DOHH2 (cell line): ENCODE data around the gene PKNOX1.
"Not testable (repeated sequence)": the region's sequence is repeated elsewhere in the genome, so short reads cannot be mapped to it uniquely, and the experiment has no call there.

Experiments
- H3F3A ChIP-seq: fragments of 200-600 bp; sonication (generic), shearing (Covaris generic); 2 replicates; pipeline ENCODE4 v1.6.0; 2016; ENCODE audit warnings: antibody characterized with exemption, mild to moderate bottlenecking; ENCODE audit not compliant: control insufficient read depth, insufficient read depth
- H3K27ac ChIP-seq: fragments of 200-600 bp; sonication (generic); 2 replicates; pipeline ENCODE4 v1.5.1; 2014; ENCODE audit warnings: low read depth, mild to moderate bottlenecking, low read length, moderate library complexity
- H3K27me3 ChIP-seq: fragments of 200-600 bp; sonication (generic); 2 replicates; pipeline ENCODE4 v1.6.1; 2014; ENCODE audit warnings: mild to moderate bottlenecking, low read length, mixed read lengths; ENCODE audit not compliant: control insufficient read depth
- H3K36me3 ChIP-seq: fragments of 200-600 bp; sonication (generic); 2 replicates; pipeline ENCODE4 v1.6.1; 2014; ENCODE audit warnings: mild to moderate bottlenecking, low read length, moderate library complexity, mixed read lengths; ENCODE audit not compliant: control insufficient read depth
- H3K4me1 ChIP-seq: fragments of 200-600 bp; sonication (generic); 2 replicates; pipeline ENCODE4 v1.6.1; 2014; ENCODE audit warnings: mild to moderate bottlenecking, low read length, mixed read lengths; ENCODE audit not compliant: control insufficient read depth
- H3K4me2 ChIP-seq: fragments of 200-600 bp; sonication (generic); 2 replicates; pipeline ENCODE4 v1.6.0; 2014; ENCODE audit warnings: mild to moderate bottlenecking, low read length, moderate library complexity
- H3K4me3 ChIP-seq: fragments of 200-600 bp; sonication (generic); 2 replicates; pipeline ENCODE4 v1.5.1; 2014; ENCODE audit warnings: mild to moderate bottlenecking, low read length, mixed read lengths
- H3K79me2 ChIP-seq: fragments of 200-600 bp; sonication (generic); 2 replicates; pipeline ENCODE4 v1.6.1; 2014; ENCODE audit warnings: mild to moderate bottlenecking, low read length, mixed read lengths; ENCODE audit not compliant: control insufficient read depth
- H3K9me2 ChIP-seq: fragments of 200-600 bp; sonication (generic); replicated peaks from 2 replicates; pipeline ENCODE4 v1.6.1; 2014; ENCODE audit warnings: mild to moderate bottlenecking, low read length, mixed read lengths; ENCODE audit not compliant: control insufficient read depth
- H3K9me3 ChIP-seq: fragments of 200-600 bp; sonication (generic); 2 replicates; pipeline ENCODE4 v1.6.1; 2014; ENCODE audit warnings: antibody characterized with exemption, low read length, mixed read lengths; ENCODE audit not compliant: control insufficient read depth, insufficient read depth
- H4K20me1 ChIP-seq: fragments of 200-600 bp; sonication (generic); 2 replicates; pipeline ENCODE4 v1.6.0; 2014; ENCODE audit warnings: low read depth, mild to moderate bottlenecking, antibody characterized with exemption, low read length, moderate library complexity; ENCODE audit not compliant: control insufficient read depth, insufficient read depth
- CTCF ChIP-seq: fragments of 200-600 bp; sonication (generic); IDR thresholded peaks from one replicate; pipeline ENCODE4 v1.5.1; 2014; ENCODE audit warnings: antibody characterized with exemption, mild to moderate bottlenecking, low read depth, low read length; ENCODE audit not compliant: poor library complexity, severe bottlenecking
- EZH2phosphoT487 ChIP-seq: fragments of 200-600 bp; sonication (generic); IDR thresholded peaks from 2 replicates; pipeline ENCODE4 v1.6.1; 2017; ENCODE audit warnings: borderline replicate concordance, mild to moderate bottlenecking, antibody characterized with exemption, low read length, moderate library complexity, mixed read lengths

The PKNOX1 gene

GRCh38 chr21:43000041-43000440, 25.7 kb downstream of the PKNOX1 start:
- H3K27me3 ChIP-seq, H3K36me3 ChIP-seq, H4K20me1 ChIP-seq, H3K4me2 ChIP-seq, H3K27ac ChIP-seq, H3K79me2 ChIP-seq, H3K9me2 ChIP-seq, H3K4me3 ChIP-seq, H3K4me1 ChIP-seq, H3F3A ChIP-seq: not testable (repeated sequence)
- peaks cover 23% of the 10 kb centered on the region for H3K9me3 ChIP-seq

GRCh38 chr21:43001316-43001715, 27.0 kb downstream of the PKNOX1 start:
- no peaks in the 10 kb centered on the region for H3K79me2 ChIP-seq
- H3K9me3 ChIP-seq: peaks cover 23% of the 10 kb centered on the region
- no peaks in the 10 kb centered on the region for H3K9me2 ChIP-seq
- H3K27me3 ChIP-seq: no peaks in the 10 kb centered on the region
- no peak overlapping the region for H3K4me3 ChIP-seq
- TF ChIP-seq EZH2phosphoT487: no peak
- no peak for TF ChIP-seq CTCF
- H3K4me2 ChIP-seq: no peak overlapping the region
- no peak overlapping the region for H3K27ac ChIP-seq
- no peaks in the 10 kb centered on the region for H3K4me1 ChIP-seq
- peaks cover 3% of the 10 kb centered on the region; the same call in 1 of the 2 replicates for H3K36me3 ChIP-seq
- no peaks in the 10 kb centered on the region for H3F3A ChIP-seq
- H4K20me1 ChIP-seq: no peaks in the 10 kb centered on the region

GRCh38 chr21:43004926-43005325, 30.6 kb downstream of the PKNOX1 start:
- Histone ChIP-seq H4K20me1 (no peaks in the 10 kb centered on the region), H3K36me3 (peaks cover 13% of the 10 kb centered on the region), H3K9me2 (no peaks in the 10 kb centered on the region), H3F3A (no peaks in the 10 kb centered on the region), H3K4me3 (no peak overlapping the region), H3K27ac (no peak overlapping the region), H3K27me3 (no peaks in the 10 kb centered on the region), H3K4me1 (no peaks in the 10 kb centered on the region), H3K79me2 (no peaks in the 10 kb centered on the region), H3K4me2 (no peak overlapping the region), H3K9me3 (peaks cover 5% of the 10 kb centered on the region)
- TF ChIP-seq CTCF: no peak

GRCh38 chr21:43005635-43006034, 31.3 kb downstream of the PKNOX1 start:
- Histone ChIP-seq H3K79me2 (no peaks in the 10 kb centered on the region), H3F3A (no peaks in the 10 kb centered on the region), H3K9me2 (no peaks in the 10 kb centered on the region), H4K20me1 (no peaks in the 10 kb centered on the region), H3K36me3 (peaks cover 13% of the 10 kb centered on the region), H3K27me3 (no peaks in the 10 kb centered on the region), H3K9me3 (no peaks in the 10 kb centered on the region), H3K27ac (no peak overlapping the region), H3K4me3 (no peak overlapping the region), H3K4me1 (no peaks in the 10 kb centered on the region), H3K4me2 (no peak overlapping the region)
- TF ChIP-seq EZH2phosphoT487 (no peak), CTCF (no peak)

- H3K27me3 ChIP-seq, H3K79me2 ChIP-seq, H4K20me1 ChIP-seq, H3K4me2 ChIP-seq, H3K4me1 ChIP-seq, H3K9me3 ChIP-seq, H3K27ac ChIP-seq, H3F3A ChIP-seq, H3K4me3 ChIP-seq, H3K9me2 ChIP-seq: not testable (repeated sequence)
- peaks cover 14% of the 10 kb centered on the region for H3K36me3 ChIP-seq
Measured at GRCh38 chr21:43006051-43006873, 31.9 kb downstream of the PKNOX1 start.
